ENCODE data around the gene NOXA1.

The NOXA1 gene

DNA sequence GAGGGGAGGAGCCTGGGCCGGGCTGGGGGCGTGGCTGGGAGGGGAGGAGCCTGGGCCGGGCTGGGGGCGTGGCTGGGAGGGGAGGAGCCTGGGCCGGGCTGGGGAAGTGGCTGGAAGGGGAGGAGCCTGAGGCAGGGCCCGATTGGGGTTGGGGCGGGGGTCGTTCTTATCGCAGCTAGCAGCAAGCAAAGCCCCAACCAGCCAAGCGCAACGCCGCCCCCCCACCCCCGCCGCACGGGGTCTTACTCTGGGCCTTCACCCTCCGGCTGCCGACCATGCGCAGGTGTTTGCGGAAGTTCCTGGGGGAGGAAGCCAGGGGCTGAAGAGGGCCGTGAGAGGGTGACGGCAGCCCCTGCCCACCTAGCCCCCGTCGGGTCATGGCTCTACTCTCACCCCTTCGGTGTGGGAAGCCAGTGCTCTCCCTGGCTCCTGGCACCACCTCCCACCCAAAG lies 31.0 kb downstream of the NOXA1 start:
- DNase-seq (ENCODE audit: low spot score) = no peak

DNA sequence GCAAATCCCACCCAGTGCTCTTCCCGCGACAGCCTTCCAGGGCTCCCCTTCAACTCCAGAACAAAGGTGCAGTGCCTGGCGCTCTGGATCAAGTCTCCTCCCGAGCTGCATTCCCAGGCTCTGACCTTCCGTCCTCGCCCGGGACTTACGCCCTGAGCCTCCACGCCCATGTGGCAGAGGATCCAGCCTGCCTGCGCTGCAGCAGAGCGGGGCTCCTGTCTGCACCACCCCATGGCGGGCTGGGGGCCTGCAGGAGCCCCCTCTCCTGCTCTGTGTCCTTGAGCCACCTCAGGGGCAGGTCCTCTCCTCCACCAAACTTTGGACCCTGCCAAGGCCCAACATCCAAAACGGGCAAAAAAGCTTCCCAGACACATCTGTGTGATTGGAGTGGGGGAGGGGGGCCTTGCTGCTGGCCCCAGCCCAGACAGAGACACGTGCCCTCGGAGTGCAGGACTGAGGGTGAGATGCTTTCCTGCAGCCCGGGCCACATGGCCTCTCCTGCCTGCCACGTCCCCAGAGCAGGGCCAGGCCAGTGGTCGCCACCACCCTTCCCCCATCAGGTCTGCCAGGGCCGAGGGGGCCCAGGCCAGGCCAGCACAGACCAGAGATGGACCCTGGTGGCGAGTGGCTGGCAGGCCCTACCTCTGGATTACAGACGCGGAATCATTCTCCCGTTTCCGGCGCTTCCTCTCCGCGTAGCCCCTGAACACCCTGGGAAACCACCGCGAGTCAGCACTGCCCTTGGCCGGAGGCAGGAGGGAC lies 31.6 kb downstream of the NOXA1 start:
- no peak for DNase-seq (ENCODE audit: low spot score)

DNA sequence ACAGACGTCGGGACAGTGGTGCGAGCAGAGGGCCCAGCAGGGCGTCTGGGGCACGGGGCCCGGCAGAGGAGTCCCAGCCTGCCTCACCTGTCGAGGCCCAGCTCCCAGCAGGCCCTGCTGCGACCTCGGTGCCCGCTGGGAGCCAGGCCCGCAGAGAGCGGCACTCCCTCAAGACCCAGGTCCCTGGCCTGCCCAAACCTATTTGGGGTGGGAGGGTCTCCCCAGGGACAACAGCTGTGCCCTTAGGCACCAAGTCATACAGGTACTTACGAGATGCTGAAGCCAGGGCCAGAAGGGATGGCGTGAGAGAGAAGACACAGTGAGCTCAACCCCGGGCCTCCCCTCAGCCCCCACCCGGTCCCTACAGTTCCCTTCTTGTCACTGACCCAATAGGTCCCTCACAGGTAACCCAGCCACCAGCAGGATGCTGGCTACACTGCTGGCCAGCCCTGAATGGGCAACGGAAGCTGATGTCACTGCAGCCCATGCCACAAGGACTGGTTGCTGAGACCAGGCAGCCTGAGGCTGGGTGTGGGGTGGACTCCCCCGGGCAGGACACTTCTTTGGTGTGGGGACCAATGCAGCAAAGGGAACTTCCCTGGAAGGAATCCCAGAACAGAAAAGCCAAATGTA lies 32.3 kb downstream of the NOXA1 start:
- no peak for DNase-seq (ENCODE audit: low spot score)

DNA sequence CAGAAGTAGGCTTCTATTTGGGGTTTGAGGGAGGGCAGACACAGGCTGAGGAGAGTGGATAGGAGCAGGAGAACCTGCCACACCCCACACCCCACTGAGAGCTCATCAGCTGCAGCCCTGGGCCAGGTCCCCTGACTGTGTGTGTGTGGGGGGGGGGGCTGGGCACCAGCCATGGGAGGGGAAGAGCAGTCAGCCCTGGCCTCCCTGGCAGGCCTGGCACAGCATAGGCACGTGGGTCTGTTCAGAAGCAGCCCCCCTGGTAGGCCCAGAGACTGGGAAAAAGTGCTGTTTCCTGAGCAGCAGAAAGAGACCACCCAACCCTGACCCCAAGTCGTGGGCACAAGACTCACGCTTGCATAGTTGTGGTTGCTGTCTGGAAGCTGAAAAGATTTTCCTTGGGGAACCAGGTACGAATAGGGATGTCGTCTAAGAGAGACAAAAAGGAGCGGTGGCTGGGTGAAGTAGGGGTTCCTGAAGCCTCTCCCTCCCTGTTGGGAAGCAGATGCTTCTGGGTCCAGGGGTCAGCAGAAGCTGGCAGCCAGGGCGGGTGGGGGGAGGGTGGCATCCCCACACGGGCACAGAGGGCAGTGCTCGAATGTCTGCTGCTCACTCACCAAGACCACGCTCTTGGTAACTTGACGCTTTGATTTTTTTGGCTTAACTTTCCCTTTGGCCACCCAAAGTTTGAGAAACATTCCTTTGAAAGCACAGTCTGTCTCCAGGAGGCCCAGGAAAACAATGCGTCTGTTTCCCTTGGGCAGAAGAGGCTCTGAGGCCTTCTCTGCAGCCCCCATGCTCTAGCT lies 33.1 kb downstream of the NOXA1 start:
- DNase-seq (ENCODE audit: low spot score) = no peak

DNA sequence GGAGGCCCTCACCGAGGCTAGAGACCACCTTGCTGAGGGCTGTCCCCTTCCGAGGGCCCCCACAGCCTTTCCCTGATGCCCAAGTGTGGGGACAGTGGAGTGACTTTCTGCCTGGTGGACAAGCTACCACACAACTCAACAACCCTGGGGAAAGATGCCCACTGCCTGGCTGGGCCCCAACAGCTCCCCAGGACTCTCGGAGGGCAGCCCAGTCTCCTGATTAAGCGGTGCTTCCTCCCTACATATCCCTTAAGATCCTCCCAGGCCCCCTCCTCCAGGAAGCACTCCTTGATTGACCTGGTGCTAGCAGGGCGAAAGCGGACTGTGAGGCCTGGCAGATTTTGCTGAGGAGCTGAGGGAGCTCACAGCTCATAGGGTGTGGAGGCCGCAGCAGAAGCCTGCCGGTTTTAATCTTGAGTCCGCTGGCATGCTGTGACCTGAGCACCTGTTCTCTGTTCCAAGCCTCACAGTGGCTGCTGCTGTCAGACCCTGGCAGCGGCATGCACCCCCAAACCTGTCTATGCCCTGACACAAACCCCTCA lies 33.7 kb downstream of the NOXA1 start:
- no peak for DNase-seq (ENCODE audit: low spot score)

DNA sequence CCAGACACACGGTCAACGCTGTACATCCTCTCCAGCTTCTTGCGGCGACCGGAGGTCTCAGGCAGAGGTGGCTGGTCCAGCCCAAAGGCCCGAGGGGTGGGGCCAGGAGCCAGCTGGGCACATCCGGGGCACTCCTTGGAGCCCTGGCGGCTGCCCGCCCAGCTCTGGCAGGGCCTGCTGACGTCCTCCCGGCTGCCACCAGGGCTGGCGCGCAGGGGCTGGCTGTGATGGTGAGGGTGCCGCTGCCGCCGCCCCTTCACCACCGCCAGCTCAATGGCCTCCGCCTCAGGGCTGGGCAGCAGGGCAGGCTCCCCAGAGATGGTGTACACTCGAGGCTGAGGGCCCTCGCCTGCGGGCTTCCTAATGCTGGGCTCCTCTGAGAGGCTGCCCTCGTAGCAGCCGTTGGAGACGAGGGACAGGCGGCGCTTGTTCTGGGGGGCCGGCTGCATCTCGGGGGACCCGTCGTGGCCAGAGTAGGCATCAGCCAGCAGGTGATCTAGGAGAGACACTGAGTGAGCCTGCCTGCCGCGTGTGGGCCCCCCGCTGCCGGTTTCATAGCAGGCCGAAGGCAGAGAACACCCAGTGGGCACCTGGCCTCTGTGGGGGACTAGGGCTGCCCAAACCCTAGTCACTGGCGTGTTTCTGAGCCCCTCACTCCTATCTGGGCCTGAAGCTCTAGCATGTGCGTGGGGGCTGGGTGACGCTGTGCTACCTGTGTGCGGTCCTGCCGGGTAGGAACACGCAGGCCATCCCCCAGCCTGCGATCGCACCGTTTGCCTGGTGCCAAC lies 34.4 kb downstream of the NOXA1 start:
- no peak for DNase-seq (ENCODE audit: low spot score)

DNA sequence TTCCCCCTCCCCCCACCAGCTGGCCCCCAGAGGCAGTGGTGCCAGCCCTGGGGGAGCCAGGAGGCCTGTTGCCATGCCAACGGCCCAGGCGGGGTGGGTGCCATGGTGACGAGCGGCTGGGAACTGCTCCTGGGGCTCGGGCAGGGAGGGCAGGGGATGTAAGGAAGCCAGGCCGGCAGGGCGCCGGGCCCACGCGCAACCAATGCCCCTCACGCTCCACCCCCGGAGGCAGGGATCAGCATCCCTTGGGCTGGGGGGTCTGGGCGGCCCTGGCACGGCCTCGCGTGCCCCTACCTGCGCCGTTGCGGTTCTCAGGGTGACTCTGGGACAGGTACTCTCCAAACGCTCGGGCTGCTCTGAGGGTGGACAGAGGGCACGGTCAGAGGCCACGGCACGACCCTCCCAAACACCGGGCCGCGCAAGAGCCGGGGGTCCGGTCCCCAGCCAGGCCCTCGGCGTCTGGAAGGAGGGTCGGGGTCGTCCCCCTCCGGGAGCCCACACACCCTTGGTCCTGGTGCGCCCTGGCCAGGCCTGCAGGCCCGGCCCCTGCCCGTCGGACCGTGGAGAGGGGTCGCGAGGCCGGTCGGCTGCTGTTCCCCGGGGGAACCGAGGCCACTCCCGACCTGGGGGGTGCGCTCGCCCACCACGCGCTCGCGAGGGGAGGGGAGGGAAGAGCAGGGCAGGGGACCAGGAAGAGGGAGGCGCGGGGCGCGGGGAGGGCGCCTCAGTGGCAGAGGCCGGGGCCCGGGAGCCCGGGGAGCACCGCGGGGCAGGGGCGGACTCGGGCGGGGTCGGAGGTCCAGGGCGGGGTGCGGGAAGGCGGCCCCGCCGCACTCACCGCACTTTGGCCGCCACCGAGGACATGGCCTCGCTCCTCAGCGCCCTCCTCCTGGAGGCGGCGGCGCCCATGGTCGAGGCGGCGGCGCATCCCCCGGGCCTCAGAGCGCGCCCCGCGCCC lies 35.3 kb downstream of the NOXA1 start:
- DNase-seq (ENCODE audit: low spot score) = no peak

DNA sequence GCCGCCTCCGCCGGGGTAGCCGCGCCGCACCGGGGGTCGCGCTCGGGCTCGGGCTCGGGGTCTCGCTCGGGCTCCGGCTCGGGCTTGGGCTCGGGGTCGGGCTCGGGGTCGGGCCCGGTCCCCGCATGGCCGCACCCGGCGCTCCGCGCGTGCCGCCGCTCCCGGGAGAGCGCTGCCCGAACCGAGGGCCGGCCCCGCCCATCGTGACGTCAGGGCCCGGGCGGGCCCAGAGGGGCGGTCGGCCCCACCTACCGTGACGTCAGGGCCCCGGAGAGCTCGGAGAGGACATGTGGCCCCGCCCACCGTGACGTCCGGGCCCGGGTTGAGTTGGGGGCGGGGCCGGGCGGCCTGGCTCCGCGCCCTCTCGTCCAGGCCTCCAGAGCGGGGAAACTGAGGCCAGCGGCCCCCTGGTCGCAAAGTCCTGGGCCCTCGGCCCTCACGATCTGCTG lies 36.0 kb downstream of the NOXA1 start, which contains the start of gene NSMF:
Gene NSMF, minus strand, starts transcription at position 183 of the 449 bp plus-strand sequence. CDS start 232 bp downstream, outside the sequence.
- DNase-seq (ENCODE audit: low spot score) = peak; percentile 92

DNA sequence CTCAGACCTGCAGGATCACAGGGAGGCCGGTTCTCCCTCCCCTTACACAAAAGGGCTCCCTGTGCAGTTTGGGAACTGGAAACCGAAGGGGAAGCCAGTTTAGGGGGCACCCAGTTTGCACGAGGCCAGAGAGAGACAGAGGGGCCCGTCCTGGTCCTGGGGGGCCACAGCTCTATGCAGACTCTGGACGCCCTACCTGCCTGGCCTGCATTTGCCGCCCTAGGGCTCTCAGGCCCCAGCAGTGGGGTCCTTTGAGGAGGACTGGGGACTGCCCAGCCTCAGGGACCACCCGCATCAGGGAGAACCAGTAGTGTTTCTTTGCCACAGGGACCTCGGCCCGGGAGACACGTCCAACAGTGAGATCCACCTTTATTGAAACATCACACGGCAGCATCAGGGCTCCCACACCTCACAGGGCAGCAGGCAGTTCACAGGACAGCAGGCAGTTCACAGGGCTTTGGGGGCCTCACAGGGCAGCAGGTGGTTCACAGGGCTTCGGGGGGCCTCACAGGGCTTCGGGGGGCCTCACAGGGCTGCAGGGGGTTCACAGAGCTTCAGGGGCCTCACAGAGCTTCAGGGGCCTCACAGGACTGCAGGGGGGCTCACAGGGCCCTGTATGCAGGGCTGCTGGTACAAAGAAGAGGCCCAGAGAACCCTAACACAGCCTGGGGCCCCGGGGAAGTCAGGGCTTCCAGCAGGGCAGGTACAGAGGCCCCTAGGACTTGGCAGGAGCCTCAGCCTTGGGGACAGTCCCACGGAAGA lies 36.6 kb downstream of the NOXA1 start:
- no peak for DNase-seq (ENCODE audit: low spot score)

DNA sequence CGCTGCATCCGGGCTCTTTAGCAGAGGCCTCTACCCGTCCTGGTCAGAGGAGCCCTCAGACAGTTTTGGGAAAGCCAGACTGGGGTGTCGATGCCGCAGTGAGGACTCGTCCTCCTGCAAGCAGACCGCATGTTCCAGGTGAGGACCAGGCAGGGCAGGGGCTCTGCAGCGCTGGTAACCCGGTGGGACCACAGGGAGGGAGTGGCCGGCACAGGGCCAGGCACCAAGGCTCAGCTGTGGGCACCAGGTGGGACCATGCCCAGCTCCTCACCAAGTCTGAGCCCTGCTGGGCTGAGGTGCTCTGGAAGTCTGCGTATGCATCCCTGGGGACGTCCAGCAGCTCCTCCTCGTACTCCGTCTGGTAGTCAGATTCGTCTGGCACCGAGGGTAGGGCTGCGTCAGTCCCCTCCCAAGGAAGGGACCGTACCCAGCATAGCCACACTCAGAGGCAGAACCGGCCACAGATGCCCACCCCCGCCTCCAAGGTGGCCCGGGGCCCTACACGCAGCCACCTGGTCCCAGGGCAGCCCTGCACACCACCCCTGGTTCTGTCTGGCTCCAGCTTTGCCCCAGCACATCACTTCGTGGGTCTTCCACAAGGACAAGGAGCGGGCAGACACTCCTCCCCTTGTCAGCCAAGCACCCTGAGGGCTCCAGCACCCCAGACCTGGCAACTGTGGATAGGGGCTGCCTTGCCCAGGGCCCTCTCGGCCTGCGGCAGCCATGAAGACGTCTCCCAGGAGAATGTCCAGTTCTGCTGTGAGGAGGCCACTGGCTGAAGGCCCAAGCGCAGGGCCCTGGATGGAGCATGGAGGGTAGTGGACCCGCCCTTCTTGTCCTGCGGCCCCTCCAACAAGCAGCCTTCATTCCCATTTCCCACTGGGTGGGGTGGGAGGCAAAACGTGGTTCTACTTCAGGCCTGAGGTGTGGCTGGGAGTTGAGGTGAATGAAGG lies 37.4 kb downstream of the NOXA1 start:
- DNase-seq (ENCODE audit: low spot score) = no peak

DNA sequence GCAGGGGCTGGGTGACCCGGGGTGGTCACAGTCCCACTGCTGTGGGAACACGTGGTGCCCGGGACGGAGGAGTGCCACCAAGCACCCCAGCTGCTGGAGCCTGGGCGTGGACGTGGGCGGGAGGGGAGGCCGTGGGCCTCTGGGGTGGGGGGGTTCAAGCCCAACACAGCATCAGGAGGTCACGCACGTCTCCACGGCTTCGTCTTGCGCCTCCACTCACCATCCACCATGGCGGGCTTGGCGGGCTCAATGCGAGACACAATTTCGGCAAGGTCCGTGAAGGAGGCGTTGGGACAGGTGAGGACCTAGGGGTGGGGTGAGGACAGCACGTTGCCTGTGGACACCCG lies 38.1 kb downstream of the NOXA1 start:
- DNase-seq (ENCODE audit: low spot score) = no peak

DNA sequence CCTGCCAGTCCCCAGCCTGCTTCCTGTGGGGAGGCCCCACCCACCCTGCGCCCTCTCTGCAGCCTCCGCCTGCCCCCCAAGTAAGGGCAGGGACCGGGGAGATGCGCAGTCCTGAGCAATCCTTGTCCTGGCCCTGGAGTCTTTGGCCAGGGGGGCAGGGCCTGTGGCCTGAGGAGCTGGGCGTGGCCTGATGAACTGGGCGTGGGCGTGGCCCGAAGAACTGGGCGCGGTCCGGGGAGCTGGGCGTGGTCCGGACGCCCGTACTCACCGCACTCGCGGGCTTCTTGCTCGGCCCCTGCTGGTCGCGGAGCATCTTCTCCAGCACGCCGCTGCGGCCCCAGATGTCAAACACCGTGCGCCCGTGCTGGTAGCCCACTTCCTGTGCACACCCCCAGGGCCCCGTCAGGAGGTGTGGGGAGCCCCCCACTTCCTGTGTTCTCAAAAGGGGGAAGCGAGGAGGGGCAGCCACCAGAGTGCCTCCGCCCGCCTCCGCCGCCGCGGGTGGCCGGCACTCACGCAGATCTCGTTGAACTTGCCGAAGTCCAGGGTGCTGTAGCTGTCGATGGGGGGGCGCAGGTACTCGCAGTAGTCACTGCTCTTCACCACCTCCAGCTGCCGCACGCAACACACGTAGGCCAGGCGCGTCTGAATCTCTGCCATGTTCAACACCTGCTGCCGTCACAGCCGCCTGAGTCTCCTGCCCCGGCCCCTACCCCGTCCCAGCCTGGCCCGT lies 38.6 kb downstream of the NOXA1 start:
- peak; percentile 73 for DNase-seq (ENCODE audit: low spot score)

DNA sequence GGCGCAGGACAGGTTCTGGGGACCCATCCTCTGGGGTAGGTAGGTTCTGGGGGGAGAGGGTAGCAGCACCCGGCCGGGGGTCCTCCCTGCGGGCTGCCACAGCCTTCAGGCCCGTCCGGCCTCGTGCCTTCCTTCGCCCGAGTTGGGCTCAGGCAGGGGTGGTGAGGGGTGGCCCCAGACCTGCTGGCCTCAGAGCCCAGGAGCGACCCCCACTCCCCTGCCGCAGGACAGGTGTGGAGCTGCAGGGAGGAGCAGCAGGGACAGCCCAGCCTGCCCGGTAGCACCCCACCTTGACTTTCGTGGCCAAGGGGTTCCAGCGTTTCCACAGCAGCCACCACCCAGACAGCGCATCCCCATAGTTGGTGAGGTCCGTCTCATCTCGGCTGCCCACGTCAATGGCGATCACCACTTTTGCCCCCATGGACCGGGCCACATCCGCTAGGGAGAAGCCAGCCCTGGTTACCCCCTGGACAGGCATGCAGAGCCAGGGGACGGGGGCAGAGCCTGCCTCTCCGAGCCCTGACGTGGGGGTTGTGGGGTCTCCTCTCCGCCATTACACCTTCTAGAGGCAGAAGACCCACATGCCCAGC lies 39.3 kb downstream of the NOXA1 start:
- no peak for DNase-seq (ENCODE audit: low spot score)

DNA sequence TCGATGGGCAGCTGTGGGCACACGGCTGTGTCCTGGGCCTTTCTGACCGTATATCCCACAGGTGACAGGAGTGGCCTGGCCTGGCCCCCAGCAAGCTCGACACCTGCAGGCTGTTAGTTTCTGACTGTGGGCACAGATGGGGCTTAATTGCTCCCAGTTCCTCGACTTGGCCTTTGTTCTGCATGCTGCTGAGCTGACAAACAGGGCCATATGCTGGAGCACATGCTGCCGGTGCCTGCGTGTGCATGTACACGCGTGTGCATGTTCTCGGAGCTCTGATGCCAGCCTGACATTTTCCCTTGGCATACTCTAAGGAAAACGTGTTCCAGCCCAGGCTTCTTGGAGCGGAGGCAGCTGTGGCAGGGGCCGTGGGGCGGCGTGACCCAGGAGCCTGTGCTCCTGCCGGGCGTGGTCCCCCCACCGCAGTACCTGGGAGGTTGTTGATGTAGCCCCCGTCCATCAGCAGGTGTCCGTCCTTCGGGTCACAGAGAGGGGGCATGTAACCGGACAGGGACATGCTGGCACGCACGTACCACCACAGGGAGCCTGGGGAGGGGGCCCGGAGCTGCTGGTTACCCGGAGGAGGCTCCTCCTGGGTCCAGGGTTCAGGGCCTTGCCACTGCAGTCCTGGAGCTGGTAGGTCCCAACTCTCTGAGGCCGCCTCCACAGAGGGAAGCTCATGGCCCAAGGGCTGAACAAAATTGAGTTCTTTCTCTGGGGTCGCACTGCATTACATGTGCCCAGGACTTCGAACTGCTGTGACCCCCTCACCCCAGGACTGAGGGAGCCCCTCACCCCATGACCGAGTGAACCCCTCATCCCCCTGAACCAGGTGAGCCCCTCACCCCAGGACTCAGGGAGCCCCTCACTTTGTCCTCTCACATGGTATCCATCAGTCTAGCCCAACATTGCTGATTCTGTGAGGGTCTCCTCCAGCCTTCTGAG lies 40.1 kb downstream of the NOXA1 start:
- no peak for DNase-seq (ENCODE audit: low spot score)

DNA sequence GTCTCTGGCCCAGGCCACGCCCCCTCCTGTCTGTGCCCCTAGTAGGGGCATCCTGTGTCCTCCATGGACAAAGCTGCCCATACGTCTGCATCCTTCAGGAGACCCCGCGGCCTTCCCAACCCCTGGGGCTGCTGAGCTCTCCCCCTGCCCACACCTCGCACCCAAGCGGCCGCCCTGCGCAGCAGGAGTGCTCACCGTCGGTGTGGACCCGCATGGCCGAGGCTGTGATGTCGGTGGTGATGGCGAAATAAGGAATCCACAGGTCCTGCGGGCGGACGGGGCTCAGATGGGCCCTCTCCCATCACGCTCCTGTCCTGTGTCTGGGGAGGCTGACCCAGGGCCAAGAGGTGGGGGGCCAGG lies 40.7 kb downstream of the NOXA1 start:
- no peak for DNase-seq (ENCODE audit: low spot score)

DNA sequence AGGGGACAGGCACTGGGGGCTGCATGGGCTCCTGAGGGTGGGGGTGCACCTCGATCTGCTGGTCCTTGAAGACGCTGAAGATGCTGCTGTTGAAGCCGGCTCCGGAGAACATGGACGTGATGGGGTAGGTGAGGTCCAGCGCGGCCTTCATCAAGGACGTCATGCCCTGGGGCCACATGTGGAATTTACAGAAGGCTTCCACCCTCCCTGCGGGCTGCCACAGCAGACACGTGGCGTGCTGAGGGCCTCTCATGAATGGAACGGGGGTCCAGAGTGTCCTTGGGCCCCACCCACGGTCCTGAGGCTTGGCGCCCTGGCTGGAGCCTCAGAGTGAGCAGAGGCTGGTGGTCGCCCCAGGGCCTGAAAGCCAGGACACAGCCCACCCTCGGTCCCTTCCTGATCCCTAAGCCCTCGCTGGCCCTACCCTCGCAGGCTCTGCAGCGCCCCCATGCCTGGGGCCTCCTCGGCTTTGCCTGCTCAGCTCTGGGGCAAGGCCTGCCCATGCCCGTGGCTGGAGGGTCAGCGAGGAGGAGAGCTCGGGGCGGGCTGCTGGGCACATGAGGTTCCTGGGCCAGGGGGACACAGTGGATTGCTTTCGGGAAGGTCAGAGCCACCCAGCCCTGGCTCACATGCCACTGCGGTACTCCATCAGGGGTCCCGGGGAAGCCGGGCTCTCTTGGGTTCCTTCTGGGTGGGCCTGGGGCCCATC lies 41.3 kb downstream of the NOXA1 start:
- no peak for DNase-seq (ENCODE audit: low spot score)
